ENCODE measurements around the gene PLAC1. TPM values are rescaled to one million over a fixed set of nuclear protein-coding genes. Genes with fewer than 3 reads are reported as not detected.

The PLAC1 gene
- total RNA-seq, 1 experiment from 2014 or later, result 0.34 TPM

GRCh38 chrX:134624046-134624430 is 34.2 kb downstream of the PLAC1 start:
- no peaks in the 10 kb centered on the region for H3K27me3 ChIP-seq (ENCODE audit: insufficient read depth, low read length)
- no peak for TF ChIP-seq POLR2AphosphoS5 (IDR thresholded peaks at IDR 0.05; ENCODE audit: low read depth, low read length)
- no peak for TF ChIP-seq FOSL1 (IDR thresholded peaks at IDR 0.05; ENCODE audit: low read depth)
- no peak for TF ChIP-seq SRF (IDR thresholded peaks at IDR 0.05; ENCODE audit: low read depth)
- no peak for TF ChIP-seq ZBTB33 (IDR thresholded peaks at IDR 0.05; ENCODE audit: extremely low read depth, insufficient replicate concordance, low read length)
- H3K79me2 ChIP-seq (ENCODE audit: insufficient read depth, low read length), result no peaks in the 10 kb centered on the region
- no peak for ATAC-seq
- no peak overlapping the region for H3K27ac ChIP-seq (ENCODE audit: low read depth, low read length)
- no peak overlapping the region for H3K9ac ChIP-seq (ENCODE audit: low read length)
- no peaks in the 10 kb centered on the region for H3K9me2 ChIP-seq (ENCODE audit: insufficient read depth)
- no peak for DNase-seq (ENCODE audit: low read depth, low spot score)
- ChIA-PET CTCF (no interaction called here), POLR2A (no interaction called here), RAD21 (ENCODE audit: low non-redundant PET in 1 of 2, low total read pairs in 2 of 2, uncharacterized antibody in 2 of 2, unreplicated experiment in 2 of 2) (no interaction called here)
- intact Hi-C loops (cut with micrococcal nuclease), result no loop called here
- no peak overlapping the region for H3K4me2 ChIP-seq (ENCODE audit: low read length)
- no peaks in the 10 kb centered on the region for H4K20me1 ChIP-seq (ENCODE audit: insufficient read depth)
- H3K4me3 ChIP-seq (replicated peaks in 1 of 2; ENCODE audit: low read depth in 1 of 2, low read length in 2 of 2), result no peak overlapping the region
- no peaks in the 10 kb centered on the region for H3K36me3 ChIP-seq (ENCODE audit: control insufficient read depth in 1 of 2, insufficient read depth in 2 of 2, low read length in 2 of 2)
- H3K9me3 ChIP-seq (ENCODE audit: control insufficient read depth in 1 of 2, insufficient read depth in 1 of 2, low read depth in 1 of 2, low read length in 2 of 2), result no peaks in the 10 kb centered on the region
- peaks cover 9 to 26% of the 10 kb centered on the region in 2 experiments for H3K4me1 ChIP-seq (ENCODE audit: control insufficient read depth in 1 of 2, insufficient read depth in 2 of 2, low read length in 2 of 2)
- BruUV-seq (replicated peaks), result no TSS peak
- no peak overlapping the region for H2AFZ ChIP-seq (ENCODE audit: low read depth, low read length, poor library complexity, severe bottlenecking)

GRCh38 chrX:134623293-134624045 is 34.8 kb downstream of the PLAC1 start:
- POLR2A ChIA-PET, result no interaction called here
- H3K36me3 ChIP-seq (ENCODE audit: control insufficient read depth in 1 of 2, insufficient read depth in 2 of 2, low read length in 2 of 2), result no peaks in the 10 kb centered on the region
- no peaks in the 10 kb centered on the region for H4K20me1 ChIP-seq (ENCODE audit: insufficient read depth)
- no peak overlapping the region for H3K27ac ChIP-seq (ENCODE audit: low read depth, low read length)
- no peak overlapping the region for H3K9ac ChIP-seq (ENCODE audit: low read length)
- no peak overlapping the region for H2AFZ ChIP-seq (ENCODE audit: low read depth, low read length, poor library complexity, severe bottlenecking)
- no peaks in the 10 kb centered on the region for H3K79me2 ChIP-seq (ENCODE audit: insufficient read depth, low read length)
- no peak overlapping the region for H3K4me2 ChIP-seq (ENCODE audit: low read length)
- H3K27me3 ChIP-seq (ENCODE audit: insufficient read depth, low read length), result no peaks in the 10 kb centered on the region
- intact Hi-C loops (cut with micrococcal nuclease), result no loop called here
- H3K9me3 ChIP-seq (ENCODE audit: control insufficient read depth in 1 of 2, insufficient read depth in 1 of 2, low read depth in 1 of 2, low read length in 2 of 2), result no peaks in the 10 kb centered on the region
- ATAC-seq, result no peak
- no TSS peak for BruUV-seq (replicated peaks)
- RAD21 ChIA-PET (ENCODE audit: low non-redundant PET in 1 of 2, low total read pairs in 2 of 2, uncharacterized antibody in 2 of 2, unreplicated experiment in 2 of 2), result no interaction called here
- CTCF ChIA-PET, result no interaction called here
- no peaks in the 10 kb centered on the region for H3K9me2 ChIP-seq (ENCODE audit: insufficient read depth)
- H3K4me1 ChIP-seq (ENCODE audit: control insufficient read depth in 1 of 2, insufficient read depth in 2 of 2, low read length in 2 of 2), result peaks cover 9 to 26% of the 10 kb centered on the region in 2 experiments
- no peak for DNase-seq (ENCODE audit: low read depth, low spot score)
- H3K4me3 ChIP-seq (replicated peaks in 1 of 2; ENCODE audit: low read depth in 1 of 2, low read length in 2 of 2), result no peak overlapping the region
- TF ChIP-seq ZFX (IDR thresholded peaks at IDR 0.05), result no peak
- no peak for TF ChIP-seq CTCF (IDR thresholded peaks at IDR 0.05 in 2 of 3, conservative IDR thresholded peaks at IDR 0.05 in 1 of 3; ENCODE audit: borderline replicate concordance in 1 of 3, insufficient read depth in 1 of 3, low read depth in 2 of 3, low read length in 2 of 3)
- no peak for TF ChIP-seq SP1 (IDR thresholded peaks at IDR 0.05; ENCODE audit: low read depth)
- TF ChIP-seq ZNF274 (IDR thresholded peaks at IDR 0.05; ENCODE audit: low read depth, low read length), result no peak
- no peak for TF ChIP-seq RAD21 (IDR thresholded peaks at IDR 0.05; ENCODE audit: low read depth)
- TF ChIP-seq CBX3 (IDR thresholded peaks at IDR 0.05; ENCODE audit: low read depth), result no peak
- no peak for TF ChIP-seq SRF (IDR thresholded peaks at IDR 0.05; ENCODE audit: low read depth)
- no peak for TF ChIP-seq ELF1 (IDR thresholded peaks at IDR 0.05; ENCODE audit: borderline replicate concordance, low read depth)
- no peak for TF ChIP-seq POLR2AphosphoS5 (IDR thresholded peaks at IDR 0.05; ENCODE audit: low read depth, low read length)
- no peak for TF ChIP-seq EZH2 (IDR thresholded peaks at IDR 0.05)
- no peak for TF ChIP-seq EZH2phosphoT487 (IDR thresholded peaks at IDR 0.05; ENCODE audit: borderline replicate concordance)
- no peak for TF ChIP-seq JUND (IDR thresholded peaks at IDR 0.05)
- no peak for TF ChIP-seq YY1 (IDR thresholded peaks at IDR 0.05; ENCODE audit: extremely low read depth, insufficient replicate concordance, low read depth, low read length)
- no peak for TF ChIP-seq FOSL1 (IDR thresholded peaks at IDR 0.05; ENCODE audit: low read depth)
- no peak for TF ChIP-seq POLR2A (IDR thresholded peaks at IDR 0.05; ENCODE audit: borderline replicate concordance, extremely low read depth, insufficient read depth, insufficient read length)
- no peak for TF ChIP-seq MAX (IDR thresholded peaks at IDR 0.05)
- no peak for TF ChIP-seq SIN3A (IDR thresholded peaks at IDR 0.05; ENCODE audit: low read depth)
